GM19467 (cell line): ENCODE measurements around the gene BTBD2.

ENCODE experiments used
- ATAC-seq: cut with Tn5 transposase; IDR thresholded peaks from one replicate; pipeline ENCODE4 v1.9.1; 2021; ENCODE audit warnings: mild to moderate bottlenecking, moderate library complexity; ENCODE audit not compliant: unreplicated experiment

Gene BTBD2

GRCh38 chr19:2015608-2015950, at the start of gene BTBD2:
BTBD2 (minus strand) TSS chr19:2015714; CDS start chr19:2015703, 11 bp downstream.
- ATAC-seq = no peak

- no peak for ATAC-seq
Measured at GRCh38 chr19:2064788-2065524, 49.4 kb upstream of the BTBD2 start.

GRCh38 chr19:2064395-2064787, 48.9 kb upstream of the BTBD2 start:
- ATAC-seq = no peak

- no peak for ATAC-seq
Measured at GRCh38 chr19:2063824-2064223, 48.3 kb upstream of the BTBD2 start.

- ATAC-seq = no peak
Measured at GRCh38 chr19:2062770-2063169, 47.3 kb upstream of the BTBD2 start.

- ATAC-seq = no peak
Measured at GRCh38 chr19:2062389-2062729, 46.8 kb upstream of the BTBD2 start.

GRCh38 chr19:2061495-2062388, 46.2 kb upstream of the BTBD2 start:
- peak; percentile 69 for ATAC-seq

- peak; percentile 19 for ATAC-seq
Measured at GRCh38 chr19:2060884-2061494, 45.5 kb upstream of the BTBD2 start.

GRCh38 chr19:2059422-2060201, 44.1 kb upstream of the BTBD2 start:
- no peak for ATAC-seq

- no peak for ATAC-seq
Measured at GRCh38 chr19:2058570-2059421, 43.3 kb upstream of the BTBD2 start.

- no peak for ATAC-seq
Measured at GRCh38 chr19:2057484-2058469, 42.3 kb upstream of the BTBD2 start.

- no peak for ATAC-seq
Measured at GRCh38 chr19:2056837-2057192, 41.3 kb upstream of the BTBD2 start.

GRCh38 chr19:2055931-2056836, 40.7 kb upstream of the BTBD2 start:
- ATAC-seq = no peak

- no peak for ATAC-seq
Measured at GRCh38 chr19:2054763-2055162, 39.2 kb upstream of the BTBD2 start.

GRCh38 chr19:2053601-2054389, 38.3 kb upstream of the BTBD2 start:
- ATAC-seq = no peak

GRCh38 chr19:2051773-2052704, 36.5 kb upstream of the BTBD2 start:
- ATAC-seq = no peak
